22Rv1 (cell line): ENCODE data around the gene HIRA.
A peak's percentile ranks its signal among the peaks of the same experiment; 100 is the strongest.

Source experiments
- H3K27ac ChIP-seq: fragments of 450-650 bp; 2 replicates; pipeline ENCODE4 v1.5.1; 2017
- CTCF ChIP-seq: fragments of 450-650 bp; IDR thresholded peaks from 2 replicates; pipeline ENCODE4 v1.5.1; 2017; ENCODE audit warnings: mild to moderate bottlenecking
- ZFX ChIP-seq: fragments of 450-650 bp; IDR thresholded peaks from 2 replicates; pipeline ENCODE4 v1.6.1; 2017; ENCODE audit warnings: antibody characterized with exemption, borderline replicate concordance

Gene HIRA

GRCh38 chr22:19454156-19454555 is 22.6 kb upstream of the HIRA start:
- no peak overlapping the region for H3K27ac ChIP-seq
- TF ChIP-seq ZFX (no peak), CTCF (no peak)

GRCh38 chr22:19453718-19454117 is 22.2 kb upstream of the HIRA start:
- TF ChIP-seq ZFX (no peak), CTCF (no peak)
- H3K27ac ChIP-seq, result no peak overlapping the region

GRCh38 chr22:19451570-19451969 is 20.0 kb upstream of the HIRA start:
- no peak for TF ChIP-seq CTCF
- no peak for TF ChIP-seq ZFX
- no peak overlapping the region for H3K27ac ChIP-seq

DNA sequence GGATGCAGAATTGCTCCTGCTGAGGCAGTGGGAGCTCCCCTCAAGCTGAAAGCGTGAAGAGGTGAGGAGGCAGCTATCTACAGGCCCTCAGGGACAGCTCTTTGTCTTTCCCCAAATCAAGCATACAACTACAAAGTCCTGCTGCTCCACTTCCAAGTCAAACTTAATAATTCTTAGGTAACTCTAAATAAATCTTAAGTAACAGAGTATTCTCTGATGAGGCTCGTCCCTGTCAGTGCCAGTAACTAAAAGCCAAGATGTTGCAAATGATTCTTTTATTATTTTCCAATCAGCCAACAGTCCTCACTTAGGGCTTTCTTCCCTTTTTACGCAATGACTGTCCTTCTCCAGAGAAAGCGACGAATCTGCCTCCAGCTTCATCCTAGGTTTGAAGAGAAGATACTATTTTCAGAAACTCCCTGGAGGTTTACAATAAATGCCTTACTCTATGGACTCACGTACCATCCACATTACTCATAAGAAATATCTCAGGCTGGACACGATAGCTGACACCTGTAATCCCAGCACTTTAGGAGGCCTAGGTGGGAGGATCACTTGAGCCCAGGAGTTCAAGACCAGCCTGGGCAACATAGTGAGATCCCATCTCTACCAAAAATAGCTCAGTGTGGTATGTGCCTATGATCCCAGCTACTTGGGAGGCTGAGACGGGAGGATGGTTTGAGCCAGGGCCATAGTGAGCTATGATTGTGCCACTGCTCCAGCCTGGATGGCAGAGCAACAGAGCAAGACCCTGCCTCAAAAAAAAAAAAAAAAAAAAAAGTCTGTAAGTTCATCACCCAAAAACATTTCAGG is 19.0 kb upstream of the HIRA start:
- no peak for TF ChIP-seq ZFX
- no peak for TF ChIP-seq CTCF
- peak overlapping the region; percentile 22; the same call in 1 of the 2 replicates for H3K27ac ChIP-seq

- H3K27ac ChIP-seq, result peak overlapping the region; percentile 93
- TF ChIP-seq CTCF (no peak), ZFX (no peak)
These were observed 17.9 kb upstream of the HIRA start for GRCh38 chr22:19449422-19449767.

DNA sequence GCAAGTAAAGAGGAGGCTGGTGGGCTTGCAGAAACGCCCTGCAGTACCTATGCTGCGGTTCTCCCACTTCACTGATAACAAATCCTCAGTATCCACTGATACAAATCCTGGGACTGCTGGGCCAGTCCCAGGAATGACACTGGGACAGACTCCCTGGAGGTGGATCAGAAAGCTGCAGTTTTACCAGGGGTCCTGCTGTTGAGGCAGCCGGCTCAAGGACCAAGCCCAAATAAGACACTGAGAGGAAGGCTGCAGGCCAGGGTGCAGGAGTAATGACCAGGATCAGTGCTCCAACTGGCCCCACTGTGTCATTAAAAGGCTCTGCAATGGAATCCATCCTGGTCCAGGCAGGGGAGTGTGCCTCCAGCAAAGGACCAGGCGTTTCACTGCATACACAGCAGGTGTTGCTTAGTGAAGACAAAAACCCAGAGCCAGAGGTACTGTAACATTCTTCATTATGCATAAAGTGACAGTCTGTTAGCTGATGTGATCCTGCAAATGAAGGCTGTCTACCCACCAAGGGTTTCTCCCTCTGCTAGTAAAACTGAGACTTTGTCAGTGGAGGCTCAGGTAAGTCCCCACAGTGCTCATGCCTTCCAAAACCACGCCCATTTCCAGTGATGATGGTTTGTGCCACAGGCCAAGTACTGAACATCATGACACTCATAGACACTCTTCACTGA is 17.3 kb upstream of the HIRA start:
- peak overlapping the region; percentile 93 for H3K27ac ChIP-seq
- TF ChIP-seq ZFX (no peak), CTCF (no peak)

DNA sequence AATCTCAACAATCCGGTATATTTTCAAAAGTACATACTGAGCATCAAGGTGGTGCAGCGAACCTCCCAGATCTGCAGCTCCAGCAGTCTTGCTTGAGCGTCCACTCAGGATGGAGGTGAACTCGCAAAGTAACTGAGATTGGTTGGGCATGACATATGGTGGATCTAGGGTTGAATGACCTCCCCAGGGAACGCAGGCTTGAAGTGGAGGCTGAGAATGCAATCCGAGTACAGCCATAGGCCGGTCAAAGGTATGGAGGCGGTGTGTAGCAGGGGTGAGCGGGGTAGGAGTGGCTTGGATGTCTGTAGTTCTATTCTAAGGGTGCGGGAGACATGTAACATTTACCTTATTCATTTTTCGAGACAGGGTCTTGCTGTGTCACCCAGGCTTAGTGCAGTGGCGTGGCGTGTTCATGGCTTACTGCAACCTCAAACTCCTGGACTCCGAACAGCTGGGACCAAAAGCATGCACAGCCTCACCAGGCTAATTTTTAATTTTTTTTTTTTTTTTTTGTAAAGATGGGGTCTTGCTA is 16.6 kb upstream of the HIRA start:
- TF ChIP-seq CTCF (no peak), ZFX (no peak)
- peak overlapping the region; percentile 93 for H3K27ac ChIP-seq
